SKM-1 (cell line): ENCODE measurements around the gene LCE2B.
A peak's percentile ranks its signal among the peaks of the same experiment; 100 is the strongest.
"Not testable (repeated sequence)": the region's sequence is repeated elsewhere in the genome, so short reads cannot be mapped to it uniquely, and the experiment has no call there.

Experiments
- DNase-seq: peaks from one replicate; lab custom pipeline; 2025; ENCODE audit not compliant: unreplicated experiment; lab: John Stamatoyannopoulos, UW

LCE2B gene

GRCh38 chr1:152685823-152686222, at the start of gene LCE2B:
LCE2B (plus strand) TSS chr1:152686123; CDS start chr1:152686844, 721 bp downstream.
- DNase-seq, result not testable (repeated sequence)

GRCh38 chr1:152640351-152640750, 45.6 kb upstream of the LCE2B start:
- DNase-seq, result no peak

- no peak for DNase-seq
These were observed 42.0 kb upstream of the LCE2B start for GRCh38 chr1:152643945-152644344.

GRCh38 chr1:152645146-152645545, 40.8 kb upstream of the LCE2B start:
- DNase-seq, result no peak

GRCh38 chr1:152646656-152647055, 39.3 kb upstream of the LCE2B start:
- no peak for DNase-seq

- peak; percentile 40 for DNase-seq
These were observed 31.8 kb upstream of the LCE2B start for GRCh38 chr1:152654110-152654509.

GRCh38 chr1:152656459-152656858, 29.5 kb upstream of the LCE2B start:
- no peak for DNase-seq

GRCh38 chr1:152657677-152658076, 28.2 kb upstream of the LCE2B start:
- DNase-seq, result no peak

- no peak for DNase-seq
These were observed 27.3 kb upstream of the LCE2B start for GRCh38 chr1:152658649-152659048.

- DNase-seq, result no peak
These were observed 22.8 kb upstream of the LCE2B start, which contains the start of gene LCE2D for GRCh38 chr1:152663098-152663497. LCE2D (plus strand) TSS chr1:152663380; CDS start chr1:152664106, 726 bp downstream.

- DNase-seq, result not testable (repeated sequence)
These were observed 19.8 kb upstream of the LCE2B start for GRCh38 chr1:152666171-152666570.

- DNase-seq, result no peak
These were observed 18.3 kb upstream of the LCE2B start for GRCh38 chr1:152667648-152668047.

- DNase-seq, result no peak
These were observed 12.9 kb upstream of the LCE2B start for GRCh38 chr1:152673016-152673415.

- DNase-seq, result not testable (repeated sequence)
These were observed 10.9 kb upstream of the LCE2B start, which contains the start of gene LCE2C for GRCh38 chr1:152674983-152675382. LCE2C (plus strand) TSS chr1:152675279; CDS start chr1:152676016, 737 bp downstream.

GRCh38 chr1:152679459-152679858, 6.5 kb upstream of the LCE2B start:
- DNase-seq, result no peak

GRCh38 chr1:152681616-152682015, 4.3 kb upstream of the LCE2B start:
- DNase-seq, result no peak

GRCh38 chr1:152683846-152684245, 2.1 kb upstream of the LCE2B start:
- DNase-seq, result no peak

GRCh38 chr1:152697701-152698600, 12.0 kb downstream of the LCE2B start, which contains the start of gene LCE2A:
LCE2A (plus strand) TSS chr1:152698345; CDS start chr1:152698902, 557 bp downstream.
- no peak for DNase-seq

GRCh38 chr1:152699746-152700145, 13.8 kb downstream of the LCE2B start:
- no peak for DNase-seq

GRCh38 chr1:152707860-152708259, 21.9 kb downstream of the LCE2B start, which contains the start of gene LCE4A:
LCE4A (plus strand) TSS chr1:152708160; CDS start chr1:152709076, 916 bp downstream.
- DNase-seq, result no peak

- DNase-seq, result no peak
These were observed 32.3 kb downstream of the LCE2B start for GRCh38 chr1:152718238-152718637.

- no peak for DNase-seq
These were observed 39.3 kb downstream of the LCE2B start for GRCh38 chr1:152725261-152725660.
